ENCODE results near the gene ST3GAL3.

Gene ST3GAL3

GRCh38 chr1:43707190-43708001 is at the start of gene ST3GAL3:
ST3GAL3 (plus strand) TSS chr1:43707536; CDS start chr1:43736263, 28,727 bp downstream.
- DNase-seq: peak; percentile 98

- no peak for DNase-seq
Observed at GRCh38 chr1:43659212-43660166, 47.8 kb upstream of the ST3GAL3 start.

- no peak for DNase-seq
Observed at GRCh38 chr1:43660355-43660754, 47.0 kb upstream of the ST3GAL3 start.

GRCh38 chr1:43664369-43664768 is 43.0 kb upstream of the ST3GAL3 start:
- DNase-seq: no peak

GRCh38 chr1:43666608-43667007 is 40.7 kb upstream of the ST3GAL3 start:
- DNase-seq: no peak

- DNase-seq: no peak
Observed at GRCh38 chr1:43668956-43669355, 38.4 kb upstream of the ST3GAL3 start.

- DNase-seq: no peak
Observed at GRCh38 chr1:43669878-43670277, 37.5 kb upstream of the ST3GAL3 start.

- no peak for DNase-seq
Observed at GRCh38 chr1:43671193-43671592, 36.1 kb upstream of the ST3GAL3 start.

- no peak for DNase-seq
Observed at GRCh38 chr1:43671626-43672330, 35.6 kb upstream of the ST3GAL3 start.

- DNase-seq: no peak
Observed at GRCh38 chr1:43673261-43673660, 34.1 kb upstream of the ST3GAL3 start.

- peak; percentile 14 for DNase-seq
Observed at GRCh38 chr1:43678940-43679339, 28.4 kb upstream of the ST3GAL3 start.

GRCh38 chr1:43683560-43683959 is 23.8 kb upstream of the ST3GAL3 start:
- DNase-seq: no peak

- DNase-seq: no peak
Observed at GRCh38 chr1:43686801-43687200, 20.5 kb upstream of the ST3GAL3 start.

- no peak for DNase-seq
Observed at GRCh38 chr1:43687301-43688108, 19.8 kb upstream of the ST3GAL3 start.

GRCh38 chr1:43688109-43688387 is 19.3 kb upstream of the ST3GAL3 start:
- no peak for DNase-seq

- DNase-seq: peak; percentile 59
Observed at GRCh38 chr1:43688594-43689000, 18.7 kb upstream of the ST3GAL3 start.

GRCh38 chr1:43689289-43689688 is 18.0 kb upstream of the ST3GAL3 start:
- DNase-seq: no peak

GRCh38 chr1:43691871-43692815 is 15.2 kb upstream of the ST3GAL3 start:
- no peak for DNase-seq

- no peak for DNase-seq
Observed at GRCh38 chr1:43693371-43693770, 14.0 kb upstream of the ST3GAL3 start.

- peak; percentile 33 for DNase-seq
Observed at GRCh38 chr1:43699281-43699680, 8.1 kb upstream of the ST3GAL3 start.

GRCh38 chr1:43703836-43704235 is 3.5 kb upstream of the ST3GAL3 start:
- no peak for DNase-seq
